ENCODE measurements around the gene LIG1.

DNA sequence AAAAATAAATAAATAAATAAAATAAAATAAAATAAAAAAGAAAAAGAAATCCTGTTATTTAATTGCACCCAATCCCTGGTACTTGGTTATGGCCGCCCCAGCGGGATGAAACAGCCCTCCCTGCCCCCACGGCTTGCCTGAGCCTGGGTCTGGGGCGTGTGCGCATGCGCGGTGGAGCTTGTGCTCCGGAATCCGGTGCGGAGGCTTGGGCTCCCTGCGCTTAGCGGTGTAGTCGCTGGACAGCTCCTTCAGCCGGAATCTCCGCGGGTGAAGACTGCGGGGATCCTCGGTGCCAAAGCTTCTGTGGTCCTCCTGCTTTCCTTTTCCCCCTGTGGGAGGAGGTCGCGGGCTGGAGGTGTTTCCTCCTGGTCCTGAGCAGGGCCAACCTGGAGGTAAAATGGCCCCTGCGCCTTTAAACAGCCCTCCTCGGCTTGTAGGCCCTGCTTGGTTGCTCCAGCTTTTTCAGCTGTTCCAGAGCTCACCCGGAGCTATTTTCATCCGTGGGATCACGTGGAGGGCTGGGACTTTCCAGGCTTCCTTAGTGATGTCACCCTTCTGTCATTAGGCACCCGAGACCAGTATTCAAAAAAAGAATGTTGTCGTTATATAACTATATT is 59.7 kb downstream of the LIG1 start, which contains the start of gene PLA2G4C:
- no peak for TF ChIP-seq EZH2 (IDR thresholded peaks at IDR 0.05)
- peak; percentile 68; the same call in 1 of the 2 replicates for TF ChIP-seq POLR2AphosphoS5 (IDR thresholded peaks at IDR 0.05; ENCODE audit: borderline replicate concordance, low read depth, low read length)
